Stimulated activated CD4-positive, alpha-beta T cell treated with anti-CD3 and anti-CD28 coated beads, Interleukin-4, amount 100 ng/mL, for 24 hours (primary cell): ENCODE results near the gene MXD3.
"Not testable (repeated sequence)": the region's sequence is repeated elsewhere in the genome, so short reads cannot be mapped to it uniquely, and the experiment has no call there.

Experiments used
- DNase-seq: peaks from one replicate; pipeline ENCODE4 v3.0.0-alpha.2; 2020

Gene MXD3

GRCh38 chr5:177260961-177261360, 50.7 kb downstream of the MXD3 start:
- no peak for DNase-seq

GRCh38 chr5:177258711-177259110, 53.0 kb downstream of the MXD3 start:
- not testable (repeated sequence) for DNase-seq
